GM19023 (cell line): ENCODE results near the gene PMAIP1.

ENCODE experiments used
- ATAC-seq: cut with Tn5 transposase; IDR thresholded peaks from one replicate; pipeline ENCODE4 v1.9.1; 2021; ENCODE audit warnings: mild to moderate bottlenecking, moderate library complexity; ENCODE audit not compliant: unreplicated experiment

PMAIP1 gene

DNA sequence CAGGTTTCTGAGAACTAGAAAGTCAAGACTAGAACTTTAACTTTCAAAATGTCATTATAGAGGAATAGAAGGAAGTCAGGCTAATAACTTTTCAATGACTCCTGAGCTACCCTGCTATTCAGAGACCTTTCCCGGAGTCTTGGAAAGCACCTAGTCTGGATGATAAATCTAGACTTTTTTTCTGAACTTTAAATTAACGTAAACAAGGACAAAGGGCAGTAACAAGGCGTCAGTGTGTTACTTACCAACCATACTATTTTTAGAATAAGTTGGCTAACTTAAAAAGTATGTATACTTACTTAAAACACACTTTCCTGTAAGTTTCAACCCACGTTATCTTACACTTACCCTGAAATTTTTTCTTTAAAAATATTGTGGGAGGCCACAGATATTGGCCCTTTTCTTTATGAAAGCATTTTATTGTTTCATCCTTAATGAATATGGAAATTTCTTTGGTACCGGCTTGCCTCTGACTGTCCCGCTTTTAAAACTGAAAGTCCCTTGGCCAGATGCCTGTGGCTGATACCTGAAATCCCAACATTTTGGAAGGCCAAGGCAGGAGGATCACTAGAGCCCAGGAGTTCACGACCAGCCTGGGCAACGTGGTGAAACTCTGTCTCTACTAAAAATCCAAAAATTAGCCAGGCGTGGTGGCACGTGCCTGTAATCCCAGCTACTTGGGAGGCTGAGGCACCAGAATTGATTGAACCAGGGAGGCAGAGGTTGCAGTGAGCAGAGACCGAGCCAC lies 9.7 kb downstream of the PMAIP1 start:
- ATAC-seq = no peak

DNA sequence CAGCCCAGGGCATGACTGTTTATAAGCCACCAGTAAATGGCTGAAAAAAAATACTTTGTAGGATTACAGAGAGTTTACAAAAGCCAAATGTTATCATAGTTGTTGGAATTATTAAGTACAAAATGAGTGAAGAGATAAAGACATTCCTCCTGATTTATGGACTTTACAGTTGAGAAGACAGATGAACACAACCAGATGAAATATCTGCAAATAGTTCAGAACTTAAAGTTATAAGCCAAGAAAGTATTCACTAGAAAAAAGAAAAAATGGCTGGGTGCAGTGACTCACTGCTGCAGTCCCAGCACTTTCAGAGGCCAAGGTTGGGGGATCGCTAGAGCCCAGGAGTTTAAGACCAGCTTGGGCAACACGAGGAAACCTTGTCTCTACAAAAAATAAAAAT lies 11.2 kb downstream of the PMAIP1 start:
- no peak for ATAC-seq

DNA sequence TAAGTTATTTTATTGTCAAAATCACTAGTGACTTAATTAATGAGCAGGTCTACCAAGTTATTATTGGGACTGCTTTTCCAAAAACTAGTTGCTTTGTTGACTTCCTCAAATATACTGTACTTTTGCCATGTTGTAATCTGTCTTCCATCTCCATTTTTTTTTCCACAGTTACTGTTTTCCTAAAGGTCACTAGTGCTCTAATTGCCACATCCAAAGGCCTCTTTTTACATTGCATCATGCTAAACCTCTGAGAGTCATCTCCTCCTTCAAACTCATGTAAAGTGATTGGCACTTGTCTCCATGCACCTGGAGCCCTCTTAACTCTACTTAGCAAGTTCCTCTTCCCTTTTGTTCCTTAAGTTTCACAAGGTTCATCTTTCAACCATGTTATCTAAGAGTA lies 11.8 kb downstream of the PMAIP1 start:
- ATAC-seq = no peak

DNA sequence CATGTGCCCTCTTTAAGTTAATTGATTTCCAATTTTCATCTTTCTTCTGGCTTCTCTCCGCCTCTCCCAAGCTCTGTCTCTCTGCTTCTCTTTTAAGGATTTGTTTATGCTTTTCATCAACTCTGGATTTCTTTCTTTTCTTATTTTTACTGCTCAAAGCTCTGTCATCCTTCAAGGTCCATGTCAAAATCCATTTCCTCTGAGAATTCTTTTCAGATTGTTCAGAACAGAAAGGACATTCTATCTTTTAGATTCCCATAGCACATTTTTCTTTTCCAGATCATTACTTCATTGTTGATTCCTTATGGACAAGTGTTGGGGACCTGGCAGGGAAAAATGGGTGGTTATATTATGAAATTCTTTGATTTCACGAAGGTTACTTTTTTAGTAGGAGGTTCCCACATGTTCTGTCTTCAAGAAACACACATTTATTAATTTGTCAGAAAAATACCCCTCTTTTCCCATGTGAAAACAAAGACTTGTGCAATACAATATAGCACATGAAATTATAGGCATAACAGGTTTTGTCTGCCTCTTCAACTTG lies 12.3 kb downstream of the PMAIP1 start:
- ATAC-seq = no peak

DNA sequence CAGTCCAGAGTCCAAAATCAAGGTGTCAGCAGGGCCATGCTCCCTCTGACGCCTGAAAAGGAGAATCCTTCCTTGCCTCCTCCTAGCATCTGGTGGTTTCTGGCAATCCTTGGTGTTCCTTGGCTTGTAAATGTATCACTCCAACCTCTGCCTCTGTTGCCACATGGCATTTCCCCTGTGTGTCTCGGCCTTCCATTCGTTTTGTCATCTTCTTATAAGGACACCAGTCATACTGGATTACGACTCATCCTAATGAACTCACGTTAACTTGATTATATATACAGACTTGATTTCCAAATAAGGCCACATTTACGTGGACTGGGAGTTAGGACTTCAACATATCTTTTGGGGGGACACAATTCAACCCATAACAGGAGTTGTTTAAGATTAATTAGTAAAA lies 15.8 kb downstream of the PMAIP1 start:
- ATAC-seq = no peak

DNA sequence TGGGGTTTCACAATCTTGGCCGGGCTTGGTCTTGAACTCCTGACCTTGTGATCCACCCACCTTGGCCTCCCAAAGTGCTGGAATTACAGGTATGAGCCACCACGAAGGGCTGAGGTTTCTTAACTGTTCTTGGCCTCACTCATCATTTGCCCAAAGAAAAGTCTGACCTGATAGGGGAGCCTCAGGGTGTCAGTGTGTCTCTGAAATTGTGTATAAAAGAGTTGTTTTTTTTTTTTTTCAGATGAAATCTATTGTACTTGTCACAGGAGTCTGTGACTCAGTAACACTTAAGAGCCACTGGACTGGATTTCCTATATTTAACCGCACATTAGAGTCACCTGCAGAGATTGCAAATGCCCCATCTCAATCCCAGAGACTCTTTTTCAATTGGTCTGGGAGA lies 16.9 kb downstream of the PMAIP1 start:
- no peak for ATAC-seq

DNA sequence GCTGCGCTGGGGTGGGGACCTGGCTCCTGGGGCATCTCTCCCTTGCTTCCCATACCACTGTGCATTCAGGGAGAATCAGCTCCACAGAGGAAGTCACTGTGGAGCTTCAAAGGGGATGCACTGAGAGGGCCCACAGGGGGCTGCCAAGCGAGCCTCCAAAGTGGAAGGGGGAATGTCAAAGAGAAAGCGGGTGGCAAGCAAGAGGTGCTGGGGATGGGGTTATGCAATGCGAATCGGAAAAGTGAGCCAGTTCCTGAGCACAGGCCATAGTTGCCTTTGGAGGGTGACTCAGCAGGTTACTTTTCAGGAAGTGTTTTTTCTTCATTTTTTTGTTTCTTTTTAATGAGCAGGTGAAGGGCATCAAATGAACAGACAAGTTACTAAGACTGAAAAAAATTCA lies 17.6 kb downstream of the PMAIP1 start:
- no peak for ATAC-seq

DNA sequence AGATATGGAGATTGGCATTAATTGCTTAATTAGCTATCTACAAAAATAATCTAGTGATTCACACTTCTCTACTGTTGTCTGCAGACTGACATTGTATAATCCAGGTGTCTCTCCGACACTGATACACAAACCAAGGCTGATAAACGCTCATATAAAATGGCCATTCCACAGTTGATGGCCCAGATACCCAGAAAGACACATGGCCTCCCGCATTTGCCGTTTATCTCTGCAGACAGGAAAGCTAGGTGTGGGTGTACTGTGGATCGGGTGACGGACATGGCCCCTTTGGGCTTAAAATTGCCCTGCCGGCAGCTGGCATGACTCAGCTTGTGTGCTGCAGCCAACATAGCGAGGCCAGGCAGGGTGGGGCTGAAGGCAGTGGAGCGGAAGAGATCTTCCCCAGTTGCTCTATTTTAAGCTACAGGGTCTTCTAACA lies 18.5 kb downstream of the PMAIP1 start:
- peak; percentile 50 for ATAC-seq

DNA sequence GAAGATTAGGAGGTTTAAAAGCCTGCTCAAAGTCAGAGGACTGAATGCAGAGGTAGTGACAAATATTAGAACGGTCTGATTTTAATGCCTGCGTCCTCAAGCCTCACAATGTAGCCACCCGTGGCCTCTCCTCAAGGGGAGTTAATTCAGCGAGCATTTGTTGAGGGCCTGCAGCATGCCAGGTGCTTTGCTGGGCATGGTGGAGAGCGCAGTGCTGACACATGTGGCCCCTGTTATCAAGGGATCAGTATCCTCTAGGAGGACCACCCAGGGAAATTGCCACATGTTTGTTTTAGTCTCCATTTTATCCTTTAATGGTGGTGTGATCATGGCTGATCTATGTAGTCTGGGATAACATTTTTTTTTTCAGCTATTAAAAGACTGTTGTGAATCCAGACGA lies 19.2 kb downstream of the PMAIP1 start:
- ATAC-seq = no peak

DNA sequence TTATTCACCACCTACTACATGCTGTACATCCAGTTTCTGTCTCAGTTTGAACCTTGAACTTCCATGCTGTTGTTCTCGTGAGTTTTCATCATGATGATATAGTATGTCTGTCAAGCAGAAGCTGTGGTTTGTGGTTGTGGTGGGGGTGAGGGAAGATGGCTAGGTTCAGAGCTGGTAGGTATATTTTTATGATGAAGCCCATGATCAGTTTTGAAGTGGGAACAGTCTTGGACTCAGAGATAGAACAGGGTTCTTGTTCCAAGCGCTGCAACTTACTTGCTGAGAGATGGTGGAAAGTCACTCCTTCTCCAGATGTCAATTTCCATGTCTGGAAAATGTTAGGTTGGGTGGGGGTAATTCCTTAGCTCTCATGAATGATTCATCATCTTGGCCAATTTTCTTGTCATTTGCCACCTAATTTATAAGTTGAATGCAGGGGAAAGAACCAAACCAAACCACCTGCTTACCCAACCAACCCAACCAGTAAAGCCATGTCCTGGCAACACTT lies 21.6 kb downstream of the PMAIP1 start:
- no peak for ATAC-seq

DNA sequence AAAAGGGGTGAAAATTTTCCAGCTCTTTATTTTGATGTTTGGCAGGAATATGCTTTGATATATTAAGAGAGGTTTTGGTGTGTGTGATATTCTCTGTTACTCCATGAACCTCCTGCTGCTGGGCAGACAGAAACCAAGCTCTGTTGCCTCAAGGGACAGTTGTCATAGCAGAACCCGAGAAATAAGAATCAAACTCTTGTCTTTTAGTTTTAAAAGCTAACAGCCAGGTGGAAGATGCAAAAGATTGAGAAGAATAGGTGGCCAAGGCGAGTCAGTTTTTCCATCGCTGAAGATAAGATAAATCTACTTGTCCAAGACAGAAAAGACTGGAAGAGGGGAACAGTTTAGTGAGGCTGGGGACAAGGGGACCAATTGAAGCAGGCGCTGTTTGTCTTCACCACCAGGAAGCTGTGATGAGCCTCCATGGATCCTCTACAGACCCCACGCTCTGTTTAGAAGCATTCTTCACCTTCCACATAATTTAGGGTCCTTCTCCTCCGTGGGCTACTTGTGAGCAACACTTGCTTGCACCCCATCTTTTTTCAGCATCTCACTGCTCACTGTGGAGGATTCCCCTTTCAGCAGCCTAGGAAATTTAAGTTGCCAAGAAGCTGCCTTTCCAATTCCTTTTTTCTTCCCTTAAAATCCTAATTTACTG lies 23.9 kb downstream of the PMAIP1 start:
- ATAC-seq = peak; percentile 37

DNA sequence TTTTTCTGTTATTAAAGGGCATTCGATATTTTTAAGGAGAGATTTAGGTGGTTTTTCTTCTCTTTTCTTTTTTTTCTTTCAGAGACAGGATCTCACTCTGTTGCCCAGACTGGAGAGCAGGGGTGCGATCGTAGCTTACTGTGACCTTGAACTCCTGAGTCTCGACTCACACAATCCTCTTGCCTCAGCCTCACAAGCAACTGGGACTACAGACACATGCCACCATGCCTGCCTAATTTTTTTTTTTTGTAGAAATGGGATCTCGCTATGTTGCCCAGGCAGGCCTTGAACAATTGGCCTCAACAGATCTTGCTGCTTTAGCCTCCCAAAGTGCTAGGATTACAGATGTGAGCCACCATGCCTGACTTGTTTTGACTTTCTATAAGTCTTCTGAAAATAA lies 26.3 kb downstream of the PMAIP1 start:
- no peak for ATAC-seq

DNA sequence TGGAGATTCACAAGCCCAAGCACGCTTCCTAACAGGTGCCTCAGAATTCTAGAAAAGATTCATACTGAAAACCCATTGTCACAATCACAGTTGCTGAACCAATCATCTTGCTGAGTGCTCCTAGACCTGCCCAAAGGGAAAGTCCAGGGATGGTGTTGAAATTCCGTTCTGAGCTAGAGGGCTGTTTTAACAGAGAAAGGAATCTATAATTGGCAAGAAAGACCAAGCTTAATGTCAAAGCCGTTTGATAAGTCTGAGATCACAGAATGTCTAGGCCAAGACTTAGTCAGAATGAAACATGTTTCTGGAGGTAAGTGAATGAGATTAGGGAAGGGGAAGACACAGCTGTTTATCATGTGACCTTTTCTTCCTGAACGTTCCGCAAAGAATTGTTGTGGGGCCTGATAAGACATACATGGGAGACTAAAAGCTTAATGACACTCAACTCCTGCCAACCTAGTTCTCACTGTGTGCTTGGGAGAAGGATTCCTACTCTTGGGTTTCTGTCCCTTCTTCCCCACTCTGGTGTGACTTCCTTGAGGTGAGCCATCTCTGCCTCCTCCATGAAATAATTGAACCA lies 27.5 kb downstream of the PMAIP1 start:
- ATAC-seq = peak; percentile 82

DNA sequence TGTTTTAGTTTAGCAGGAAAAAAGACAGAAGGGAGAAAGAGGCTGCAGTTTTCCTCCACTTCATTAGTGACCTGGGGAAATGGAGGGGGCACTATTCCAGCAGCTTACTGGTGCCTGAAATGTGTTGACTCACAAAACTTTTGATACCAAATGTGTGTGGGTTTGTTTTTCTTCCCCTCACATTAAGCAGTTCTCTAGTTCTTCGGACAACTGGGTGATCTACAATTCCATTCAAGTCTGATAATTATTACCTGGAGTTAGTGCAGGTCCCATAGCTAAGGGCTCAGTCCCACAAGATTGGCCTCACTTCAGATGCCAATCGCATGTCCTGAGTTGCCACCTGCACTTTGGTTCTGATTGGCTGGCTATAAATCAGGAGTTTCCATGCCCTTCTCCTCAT lies 28.4 kb downstream of the PMAIP1 start:
- no peak for ATAC-seq

DNA sequence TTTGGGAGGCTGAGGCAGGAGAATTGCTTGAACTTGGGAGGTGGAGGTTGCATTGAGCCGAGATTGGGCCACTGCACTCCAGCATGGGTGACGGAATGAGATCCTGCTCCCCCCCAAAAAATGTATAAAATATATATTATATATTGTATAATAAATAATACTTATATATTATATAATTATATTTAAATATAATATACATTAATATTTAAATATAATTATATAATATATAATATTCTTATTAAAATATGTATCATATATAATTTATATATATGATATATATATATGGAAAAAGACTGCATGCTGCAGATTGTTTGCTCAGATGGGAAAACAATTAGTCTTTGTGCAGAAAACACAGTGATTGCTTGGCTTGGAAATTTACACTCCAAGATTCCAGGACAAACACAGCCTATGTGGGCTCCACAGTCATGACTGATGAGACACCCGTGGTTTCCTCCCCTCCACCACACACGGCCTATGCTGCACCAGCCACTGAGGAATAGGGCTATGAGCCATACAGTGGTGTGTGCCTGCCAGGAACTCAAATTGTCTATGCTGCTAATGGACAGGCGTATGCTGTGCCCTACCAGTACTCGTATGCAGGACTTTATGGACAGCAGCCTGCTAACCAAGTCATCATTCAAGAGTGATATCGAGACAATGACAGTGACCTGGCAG lies 30.0 kb downstream of the PMAIP1 start:
- no peak for ATAC-seq

DNA sequence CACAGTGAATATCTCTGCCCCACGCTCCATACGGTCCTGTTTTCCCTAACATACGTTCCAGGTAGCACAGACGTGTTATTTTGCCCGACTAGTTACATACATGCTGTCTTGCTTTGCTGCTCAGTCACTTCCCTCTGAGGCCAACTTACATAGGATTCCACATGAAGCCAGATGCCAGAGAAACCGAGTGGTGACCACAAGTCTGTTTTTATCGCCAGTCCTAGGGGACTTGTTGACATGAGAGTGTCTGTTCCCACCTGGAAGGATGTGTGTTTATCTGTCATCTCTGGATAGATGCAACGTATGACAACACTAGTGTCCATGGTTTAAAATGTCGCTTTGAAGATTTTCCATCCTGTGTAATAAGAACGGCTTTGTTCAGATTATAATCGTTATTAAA lies 32.6 kb downstream of the PMAIP1 start:
- ATAC-seq = no peak

DNA sequence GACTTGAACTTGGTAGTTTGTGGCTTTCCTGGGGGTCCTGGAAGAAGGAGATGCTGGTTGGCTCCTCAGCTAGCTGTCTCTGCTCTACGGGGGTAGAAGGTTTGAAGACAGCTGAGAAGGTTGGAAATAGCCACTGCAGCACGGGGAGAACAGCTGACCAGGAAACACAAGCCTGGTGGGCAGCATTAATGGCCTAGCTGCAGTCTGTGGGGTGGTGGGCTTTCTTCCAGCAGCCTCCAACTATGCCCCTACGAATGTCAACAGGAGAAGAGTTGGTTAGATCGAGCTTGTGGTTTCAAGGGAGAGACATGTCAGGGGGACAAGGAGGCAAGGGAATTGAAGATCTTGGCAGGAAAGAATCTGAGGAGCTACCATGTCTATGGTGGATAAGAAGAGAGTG lies 38.9 kb downstream of the PMAIP1 start:
- ATAC-seq = no peak

DNA sequence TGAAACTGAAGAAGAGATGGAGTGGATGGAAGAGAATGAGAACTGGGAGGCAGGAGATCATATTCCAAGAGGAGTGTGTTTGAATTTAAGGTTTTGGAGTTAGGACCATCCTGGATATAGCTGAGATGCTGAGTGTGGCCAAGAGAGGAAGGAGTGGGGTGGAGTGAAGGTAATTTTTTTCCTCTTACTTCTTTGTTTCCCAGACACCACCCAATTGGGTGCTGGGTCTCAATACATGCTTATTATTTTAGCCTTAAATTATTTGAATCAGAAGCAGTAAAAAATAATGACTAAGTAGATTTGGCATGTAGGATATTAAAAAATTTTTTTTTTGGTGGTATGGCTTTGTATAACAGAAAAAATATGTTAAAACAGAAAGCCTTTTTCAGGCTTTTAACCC lies 39.3 kb downstream of the PMAIP1 start:
- no peak for ATAC-seq

DNA sequence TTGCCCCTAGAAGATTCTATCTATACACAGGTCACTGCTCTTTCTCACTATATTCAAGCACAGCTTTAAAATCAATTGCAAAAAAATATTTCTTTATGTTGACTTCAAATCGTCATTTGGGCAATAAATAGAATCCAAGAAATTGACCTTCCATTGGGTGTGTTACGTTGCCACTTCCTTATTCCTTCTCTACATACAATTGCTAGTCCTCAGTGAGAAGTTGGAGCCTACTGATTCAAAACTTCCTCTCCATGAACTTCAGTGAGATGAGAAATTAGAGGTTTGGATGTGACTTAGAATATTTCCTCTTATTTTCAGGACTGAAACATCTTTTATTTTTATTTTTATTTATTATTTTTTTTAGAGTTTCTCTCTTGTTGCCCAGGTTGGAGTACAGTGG lies 40.3 kb downstream of the PMAIP1 start:
- no peak for ATAC-seq

DNA sequence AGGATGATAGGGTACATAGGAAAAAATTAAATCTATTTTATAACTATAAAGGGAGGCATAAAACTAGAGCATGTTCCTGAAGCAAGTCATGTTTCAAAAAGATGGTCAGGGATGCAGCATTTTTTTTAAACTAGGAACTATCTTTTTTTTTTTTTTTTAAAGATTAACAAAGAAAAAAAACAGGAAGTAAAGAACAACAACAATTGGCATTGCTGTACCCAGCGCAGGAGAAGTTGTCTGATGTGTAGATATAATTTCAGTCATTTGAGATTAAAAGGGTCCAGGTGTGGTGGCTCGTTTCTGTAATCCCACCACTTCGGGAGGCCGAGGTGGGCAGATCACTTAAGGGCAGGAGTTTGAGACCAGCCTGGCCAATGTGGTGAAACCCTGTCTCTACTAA lies 41.5 kb downstream of the PMAIP1 start:
- no peak for ATAC-seq

DNA sequence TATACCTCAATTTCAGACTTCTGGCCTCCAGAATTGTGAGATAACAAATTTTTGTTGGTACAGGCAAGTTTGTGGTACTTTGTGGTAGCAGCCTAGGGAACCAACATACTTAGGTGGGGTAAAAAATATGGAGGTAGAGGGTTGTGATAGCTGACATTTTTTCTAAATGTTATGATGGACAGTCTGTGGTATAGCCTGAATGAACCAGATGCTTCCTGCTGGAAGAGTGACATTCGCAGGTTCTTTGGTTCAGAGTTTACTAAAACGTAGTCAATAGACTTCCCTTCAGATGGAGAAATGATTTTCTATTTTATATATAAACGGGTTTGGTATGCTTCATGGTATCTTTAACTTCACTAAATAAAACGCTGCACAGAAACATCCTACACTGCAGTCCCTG lies 42.8 kb downstream of the PMAIP1 start:
- no peak for ATAC-seq
